GM12875 (cell line): ENCODE measurements around the gene ACCS.

Source experiments
- H3K4me3 ChIP-seq: one replicate; pipeline ENCODE4 v1.5.1; 2011; ENCODE audit warnings: low read depth, low read length, control low read depth
- TF ChIP-seq, protein P1 (sequence below): IDR thresholded peaks from 2 replicates; pipeline ENCODE4 v1.5.1; 2011; ENCODE audit warnings: low read depth, mild to moderate bottlenecking, control low read depth, inconsistent platforms, low read length, moderate library complexity, borderline replicate concordance; ENCODE audit not compliant: insufficient read depth

ACCS gene

DNA sequence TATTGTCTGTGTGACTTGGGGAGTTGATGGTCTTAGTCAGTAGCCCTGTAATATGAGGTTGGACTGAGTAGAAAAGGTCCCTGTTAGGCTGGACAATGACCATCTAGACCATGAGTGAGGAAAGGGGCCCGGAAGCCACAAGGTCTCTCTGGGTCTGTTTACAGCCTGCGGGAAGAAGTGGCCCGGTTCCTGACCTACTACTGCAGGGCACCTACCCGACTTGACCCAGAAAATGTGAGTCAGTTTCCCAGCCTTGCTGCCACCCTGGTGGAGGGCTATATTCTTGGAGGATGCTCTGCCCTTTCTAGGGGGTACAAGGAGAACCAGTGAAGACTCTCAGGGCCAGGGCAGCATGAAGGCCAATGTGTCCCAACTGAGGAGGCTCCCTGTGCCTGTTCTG is 14.9 kb upstream of the ACCS start:
- no peak overlapping the region for H3K4me3 ChIP-seq
- TF ChIP-seq, protein P1, sequence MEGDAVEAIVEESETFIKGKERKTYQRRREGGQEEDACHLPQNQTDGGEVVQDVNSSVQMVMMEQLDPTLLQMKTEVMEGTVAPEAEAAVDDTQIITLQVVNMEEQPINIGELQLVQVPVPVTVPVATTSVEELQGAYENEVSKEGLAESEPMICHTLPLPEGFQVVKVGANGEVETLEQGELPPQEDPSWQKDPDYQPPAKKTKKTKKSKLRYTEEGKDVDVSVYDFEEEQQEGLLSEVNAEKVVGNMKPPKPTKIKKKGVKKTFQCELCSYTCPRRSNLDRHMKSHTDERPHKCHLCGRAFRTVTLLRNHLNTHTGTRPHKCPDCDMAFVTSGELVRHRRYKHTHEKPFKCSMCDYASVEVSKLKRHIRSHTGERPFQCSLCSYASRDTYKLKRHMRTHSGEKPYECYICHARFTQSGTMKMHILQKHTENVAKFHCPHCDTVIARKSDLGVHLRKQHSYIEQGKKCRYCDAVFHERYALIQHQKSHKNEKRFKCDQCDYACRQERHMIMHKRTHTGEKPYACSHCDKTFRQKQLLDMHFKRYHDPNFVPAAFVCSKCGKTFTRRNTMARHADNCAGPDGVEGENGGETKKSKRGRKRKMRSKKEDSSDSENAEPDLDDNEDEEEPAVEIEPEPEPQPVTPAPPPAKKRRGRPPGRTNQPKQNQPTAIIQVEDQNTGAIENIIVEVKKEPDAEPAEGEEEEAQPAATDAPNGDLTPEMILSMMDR: no peak

DNA sequence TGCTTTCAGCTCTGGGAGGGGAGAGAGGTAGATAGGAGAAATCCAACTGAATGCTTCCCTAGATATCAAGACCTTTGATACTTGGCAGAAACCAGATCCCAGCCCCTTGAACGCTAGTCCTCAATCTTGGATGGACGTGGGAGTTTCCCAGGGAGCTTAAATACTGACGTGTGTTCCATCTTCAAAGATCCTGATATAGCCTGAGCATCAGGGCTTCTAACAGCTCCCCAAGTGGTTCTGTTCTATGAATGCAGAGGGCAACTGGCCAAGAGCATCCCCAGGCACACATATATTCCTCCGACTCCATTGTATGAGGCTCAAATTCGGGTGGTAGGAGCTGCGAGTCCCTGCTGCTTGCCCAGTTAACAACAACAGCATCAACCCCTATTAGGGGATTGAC is 8.7 kb upstream of the ACCS start:
- TF ChIP-seq, protein P1: no peak

DNA sequence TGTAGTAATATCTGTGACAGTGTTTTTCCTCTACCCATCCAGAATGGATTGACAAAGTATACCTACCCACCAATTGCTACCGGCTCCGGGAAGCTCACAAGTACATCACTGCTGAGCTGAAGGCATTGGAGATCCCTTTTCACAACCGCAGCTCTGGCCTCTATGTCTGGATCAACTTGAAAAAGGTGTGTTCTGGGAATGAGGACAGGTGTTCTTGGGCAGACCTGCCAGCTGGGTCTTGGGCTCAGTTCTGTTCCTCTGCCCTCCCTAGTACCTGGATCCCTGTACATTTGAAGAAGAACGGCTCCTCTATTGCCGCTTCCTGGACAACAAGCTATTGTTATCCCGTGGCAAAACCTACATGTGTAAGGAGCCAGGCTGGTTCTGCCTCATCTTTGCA is 7.8 kb upstream of the ACCS start:
- no peak overlapping the region for H3K4me3 ChIP-seq
- TF ChIP-seq, protein P1: no peak

More for the DNA sequence above, 8.7 kb upstream of the ACCS start:
- H3K4me3 ChIP-seq: no peak overlapping the region

DNA sequence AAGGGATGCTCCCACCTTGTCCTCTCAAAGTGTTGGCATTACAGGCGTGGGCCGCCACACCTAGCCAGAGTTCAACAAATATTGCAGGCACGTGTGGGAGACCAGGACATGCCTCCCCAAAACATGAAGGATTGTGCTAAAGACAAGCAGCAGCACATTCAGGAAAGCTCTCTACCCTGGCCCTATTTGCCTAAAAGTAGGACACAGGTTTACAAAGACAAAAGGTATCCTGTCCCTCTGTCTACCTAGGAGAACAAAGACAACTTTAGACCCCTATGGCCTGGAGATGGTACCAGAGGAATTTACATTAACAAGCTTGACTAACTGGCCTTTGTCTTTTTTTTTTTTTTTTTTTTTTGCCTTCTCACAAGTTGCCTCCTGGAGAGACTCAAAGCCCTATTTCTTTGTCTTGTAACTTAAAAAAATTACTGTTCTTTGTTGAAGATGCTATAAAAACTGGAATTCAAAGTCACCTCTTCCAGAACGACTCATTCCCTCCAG is 859 bp upstream of the ACCS start:
- no peak overlapping the region for H3K4me3 ChIP-seq
- TF ChIP-seq, protein P1: no peak

DNA sequence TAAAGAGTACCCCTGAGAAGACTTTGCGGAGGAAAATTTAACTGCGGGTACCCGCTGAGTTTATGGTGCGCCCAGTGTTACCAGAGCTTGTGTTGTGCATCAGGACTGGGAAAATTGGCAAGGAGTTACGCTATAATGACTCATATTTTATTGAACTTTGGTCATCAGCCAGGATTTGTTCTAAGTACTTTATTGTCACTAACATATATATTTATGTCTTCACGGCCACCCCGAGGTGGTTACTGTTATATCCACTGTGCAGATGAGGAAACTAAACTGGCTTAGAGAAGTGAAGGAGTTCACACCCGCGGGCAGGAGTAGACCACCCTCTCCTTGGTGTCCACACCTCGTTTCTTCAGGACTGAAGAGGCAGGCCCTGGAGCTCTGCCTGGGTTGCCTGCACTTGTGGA is 667 bp downstream of the ACCS start:
- H3K4me3 ChIP-seq: peak overlapping the region; percentile 73
- TF ChIP-seq, protein P1: no peak

DNA sequence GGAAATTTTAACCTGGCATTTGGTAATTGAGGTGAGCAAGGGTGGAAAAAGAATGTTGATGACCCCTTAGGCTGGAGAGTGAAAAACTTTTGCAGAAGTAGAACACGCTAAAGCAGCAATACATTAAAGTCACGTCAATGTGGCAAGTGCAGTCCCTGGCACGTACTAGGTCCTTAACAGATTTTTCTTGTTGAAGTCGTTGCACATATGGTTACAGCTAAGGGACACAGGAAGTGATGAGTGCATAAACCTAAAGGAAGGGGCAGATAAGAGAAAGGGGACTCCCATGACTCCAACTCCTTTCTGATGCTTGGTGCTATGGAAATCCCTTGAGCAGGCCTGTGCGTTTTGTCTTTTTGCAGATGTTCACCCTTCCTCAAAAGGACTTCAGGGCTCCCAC is 1.2 kb downstream of the ACCS start:
- H3K4me3 ChIP-seq: no peak overlapping the region

DNA sequence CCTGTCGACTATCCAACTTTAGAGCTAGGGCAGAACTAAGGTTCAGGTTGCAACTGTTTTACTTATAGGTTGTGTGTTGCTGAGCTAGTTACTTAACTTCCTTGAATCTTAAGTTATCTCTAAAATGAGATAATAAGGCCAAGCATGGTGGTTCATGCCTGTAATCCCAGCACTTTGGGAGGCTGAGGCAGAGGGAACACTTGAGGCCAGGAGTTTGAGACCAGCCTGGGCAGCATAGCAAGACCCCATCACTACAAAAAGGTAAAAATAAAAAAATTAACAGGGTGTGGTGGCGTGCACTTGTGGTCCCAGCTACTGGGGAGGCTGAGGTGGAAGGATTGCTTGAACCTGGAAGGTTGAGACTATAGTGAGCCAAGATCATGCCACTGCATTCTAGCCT is 2.1 kb downstream of the ACCS start:
- H3K4me3 ChIP-seq: no peak overlapping the region
- TF ChIP-seq, protein P1: no peak

More for the DNA sequence above, 1.2 kb downstream of the ACCS start:
- TF ChIP-seq, protein P1: no peak
